Mesenchymal stem cell (in vitro differentiated cells and primary cell): ENCODE data around the gene SETD3.

Experiments used
- DNase-seq: peaks from one replicate; pipeline ENCODE4 v3.0.0-alpha.2; 2013
- H2AFZ ChIP-seq: one replicate; pipeline ENCODE4 v1.6.1; 2013; ENCODE audit warnings: low read depth, mild to moderate bottlenecking, control low read depth, inconsistent platforms, low read length, moderate library complexity
- H2AK5ac ChIP-seq: 2 replicates; pipeline ENCODE4 v1.6.1; 2013; ENCODE audit warnings: low read length, moderate library complexity, mild to moderate bottlenecking, inconsistent platforms; ENCODE audit not compliant: severe bottlenecking
- H2BK120ac ChIP-seq: one replicate; pipeline ENCODE4 v1.6.1; 2013; ENCODE audit warnings: low read depth, mild to moderate bottlenecking, inconsistent platforms, low read length, moderate library complexity
- H2BK12ac ChIP-seq, 2 experiments: one replicate each; pipeline ENCODE4 v1.6.1; 2013; ENCODE audit warnings: inconsistent platforms in 2 of 2, low read length in 2 of 2, mild to moderate bottlenecking in 2 of 2, moderate library complexity in 2 of 2, control low read depth in 1 of 2
- H2BK15ac ChIP-seq: one replicate; pipeline ENCODE4 v1.6.1; 2013; ENCODE audit warnings: mild to moderate bottlenecking, low read depth, inconsistent platforms; ENCODE audit not compliant: poor library complexity, severe bottlenecking
- H2BK5ac ChIP-seq: 2 replicates; pipeline ENCODE4 v1.6.1; 2013; ENCODE audit warnings: low read depth, mild to moderate bottlenecking, low read length, control low read depth, inconsistent platforms; ENCODE audit not compliant: poor library complexity, severe bottlenecking
- H3K14ac ChIP-seq, 2 experiments: one replicate each; pipeline ENCODE4 v1.6.1; 2013; ENCODE audit warnings: inconsistent platforms in 2 of 2, low read length in 2 of 2, control low read depth in 1 of 2, mild to moderate bottlenecking in 1 of 2, moderate library complexity in 1 of 2
- H3K18ac ChIP-seq, 2 experiments: one replicate each; pipeline ENCODE4 v1.6.1; 2013; ENCODE audit warnings: inconsistent platforms in 2 of 2, low read length in 2 of 2, control low read depth in 1 of 2, low read depth in 1 of 2, mild to moderate bottlenecking in 1 of 2
- H3K23ac ChIP-seq, 2 experiments: one replicate each; pipeline ENCODE4 v1.6.1; 2013; ENCODE audit warnings: inconsistent platforms in 2 of 2, low read length in 2 of 2, mild to moderate bottlenecking in 2 of 2, moderate library complexity in 2 of 2, control low read depth in 1 of 2
- H3K27ac ChIP-seq: 2 replicates; pipeline ENCODE4 v1.5.1; 2013; ENCODE audit warnings: mild to moderate bottlenecking, moderate library complexity, low read length, control low read depth, inconsistent platforms; ENCODE audit not compliant: poor library complexity, severe bottlenecking
- H3K27me3 ChIP-seq, 2 experiments: 2 replicates each; pipeline versions ENCODE4 v1.6.1 to v1.7.0; 2013; ENCODE audit warnings: low read length in 2 of 2, mild to moderate bottlenecking in 2 of 2, moderate library complexity in 2 of 2, control low read depth in 1 of 2, inconsistent platforms in 1 of 2; ENCODE audit not compliant: control insufficient read depth in 1 of 2, insufficient read depth in 1 of 2
- H3K36me3 ChIP-seq, 2 experiments: 2 replicates each; pipeline versions ENCODE4 v1.6.1 to v1.7.0; 2013; ENCODE audit warnings: low read length in 2 of 2, control low read depth in 1 of 2, inconsistent platforms in 1 of 2, low read depth in 1 of 2, mild to moderate bottlenecking in 1 of 2; ENCODE audit not compliant: insufficient read depth in 2 of 2, control insufficient read depth in 1 of 2
- H3K4ac ChIP-seq, 2 experiments: one replicate each; pipeline ENCODE4 v1.6.1; 2013; ENCODE audit warnings: inconsistent platforms in 2 of 2, low read length in 2 of 2, mild to moderate bottlenecking in 2 of 2, moderate library complexity in 2 of 2, control low read depth in 1 of 2, low read depth in 1 of 2
- H3K4me1 ChIP-seq: 2 replicates; pipeline ENCODE4 v1.6.1; 2013; ENCODE audit warnings: low read depth, low read length, control low read depth; ENCODE audit not compliant: control insufficient read depth, insufficient read depth
- H3K4me2 ChIP-seq: 2 replicates; pipeline ENCODE4 v1.6.1; 2013; ENCODE audit warnings: low read length, mild to moderate bottlenecking, inconsistent platforms; ENCODE audit not compliant: poor library complexity, severe bottlenecking
- H3K4me3 ChIP-seq, 2 experiments: 2 replicates each; pipeline versions ENCODE4 v1.5.1 to v1.7.0; 2013; ENCODE audit warnings: low read length in 2 of 2, mild to moderate bottlenecking in 2 of 2, control low read depth in 1 of 2, low read depth in 1 of 2; ENCODE audit not compliant: insufficient read depth in 1 of 2
- H3K79me1 ChIP-seq: replicated peaks from 2 replicates; pipeline ENCODE4 v1.6.1; 2013; ENCODE audit warnings: mild to moderate bottlenecking, control low read depth, low read length, inconsistent platforms; ENCODE audit not compliant: poor library complexity, severe bottlenecking
- H3K9ac ChIP-seq: 2 replicates; pipeline ENCODE4 v1.7.0; 2013; ENCODE audit warnings: mild to moderate bottlenecking, low read length, moderate library complexity
- H3K9me3 ChIP-seq: 2 replicates; pipeline ENCODE4 v1.7.0; 2013; ENCODE audit warnings: mild to moderate bottlenecking, low read length; ENCODE audit not compliant: control insufficient read depth
- H4K8ac ChIP-seq: one replicate; pipeline ENCODE4 v1.6.1; 2013; ENCODE audit warnings: inconsistent platforms, mild to moderate bottlenecking, low read length, moderate library complexity
- H4K91ac ChIP-seq: one replicate; pipeline ENCODE4 v1.6.1; 2013; ENCODE audit warnings: mild to moderate bottlenecking, low read length, inconsistent platforms
- WGBS: methylation state at CpG from one replicate; pipeline ENCODE4 v1.1.7; 2013; ENCODE audit warnings: mixed read lengths; 5-methylcytosine and 5-hydroxymethylcytosine counted together

Gene SETD3

GRCh38 chr14:99410019-99410418 is 70.6 kb downstream of the SETD3 start:
- DNase-seq, result no peak
- Histone ChIP-seq H2BK15ac (no peak overlapping the region), H2AFZ (no peak overlapping the region), H3K18ac (no peak overlapping the region), H2BK5ac (no peak overlapping the region), H3K14ac (no peak overlapping the region), H2BK12ac (no peak overlapping the region), H3K9ac (no peak overlapping the region), H3K27me3 (no peaks in the 10 kb centered on the region), H3K79me1 (peaks cover 25% of the 10 kb centered on the region), H4K8ac (no peak overlapping the region), H2BK120ac (no peak overlapping the region), H3K9me3 (no peaks in the 10 kb centered on the region), H3K4me2 (no peak overlapping the region), H4K91ac (no peak overlapping the region), H3K23ac (no peak overlapping the region), H3K4me3 (no peak overlapping the region), H3K36me3 (peaks cover 25 to 54% of the 10 kb centered on the region in 2 experiments), H3K4ac (no peak overlapping the region), H3K4me1 (peaks cover 7% of the 10 kb centered on the region), H3K27ac (no peak overlapping the region), H2AK5ac (no peak overlapping the region)
- 86% methylated on average over 7 of the region's 10 CpGs for WGBS

DNA sequence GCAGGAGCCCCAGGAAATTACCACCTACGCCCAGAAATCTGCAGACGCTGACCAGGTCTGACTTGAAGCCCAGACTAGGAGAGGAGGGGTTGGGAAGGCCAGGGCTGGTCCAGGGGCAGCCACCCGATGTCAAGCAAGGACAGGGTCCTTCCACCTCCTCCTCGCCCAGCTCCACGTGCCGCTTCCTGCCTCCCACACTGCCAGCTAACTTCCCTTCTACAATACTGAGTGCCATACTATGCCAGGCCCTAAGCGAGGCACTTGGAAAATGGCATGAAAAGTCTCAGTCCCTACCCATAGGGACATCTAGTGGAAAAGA is 71.7 kb downstream of the SETD3 start:
- no peak overlapping the region for H4K8ac ChIP-seq

GRCh38 chr14:99408286-99408970 is 72.2 kb downstream of the SETD3 start:
- H2BK120ac ChIP-seq, result no peak overlapping the region
- H2BK5ac ChIP-seq, result no peak overlapping the region
- no peaks in the 10 kb centered on the region for H3K27me3 ChIP-seq
- no peak overlapping the region for H3K27ac ChIP-seq
- H2BK15ac ChIP-seq, result no peak overlapping the region
- no peak for DNase-seq
- no peak overlapping the region for H4K8ac ChIP-seq
- H3K14ac ChIP-seq, result no peak overlapping the region
- H3K4ac ChIP-seq, result no peak overlapping the region
- peaks cover 17% of the 10 kb centered on the region for H3K79me1 ChIP-seq
- WGBS, result 94% methylated on average over 8 of the region's 8 CpGs
- H3K23ac ChIP-seq, result no peak overlapping the region
- no peak overlapping the region for H3K4me2 ChIP-seq
- peaks cover 26 to 61% of the 10 kb centered on the region in 2 experiments for H3K36me3 ChIP-seq
- no peak overlapping the region for H3K9ac ChIP-seq
- H3K9me3 ChIP-seq, result no peaks in the 10 kb centered on the region
- H2AK5ac ChIP-seq, result no peak overlapping the region
- no peak overlapping the region for H3K18ac ChIP-seq
- no peak overlapping the region for H2AFZ ChIP-seq
- H3K4me1 ChIP-seq, result peaks cover 7% of the 10 kb centered on the region
- no peak overlapping the region for H3K4me3 ChIP-seq
- no peak overlapping the region for H4K91ac ChIP-seq
- no peak overlapping the region for H2BK12ac ChIP-seq

More for the DNA sequence above, 71.7 kb downstream of the SETD3 start:
- WGBS, result 82% methylated on average over 3 of the region's 7 CpGs
- Histone ChIP-seq H2BK120ac (no peak overlapping the region), H3K79me1 (peaks cover 19% of the 10 kb centered on the region), H3K27ac (no peak overlapping the region), H3K27me3 (no peaks in the 10 kb centered on the region), H2AK5ac (no peak overlapping the region), H4K91ac (no peak overlapping the region), H2AFZ (no peak overlapping the region), H2BK5ac (no peak overlapping the region), H3K9me3 (no peaks in the 10 kb centered on the region), H3K4ac (no peak overlapping the region), H3K4me3 (no peak overlapping the region), H3K23ac (no peak overlapping the region), H3K4me1 (peaks cover 7% of the 10 kb centered on the region), H3K9ac (no peak overlapping the region), H3K18ac (no peak overlapping the region), H3K36me3 (peaks cover 26 to 61% of the 10 kb centered on the region in 2 experiments), H3K4me2 (no peak overlapping the region), H2BK15ac (no peak overlapping the region), H3K14ac (no peak overlapping the region), H2BK12ac (no peak overlapping the region)
- no peak for DNase-seq

DNA sequence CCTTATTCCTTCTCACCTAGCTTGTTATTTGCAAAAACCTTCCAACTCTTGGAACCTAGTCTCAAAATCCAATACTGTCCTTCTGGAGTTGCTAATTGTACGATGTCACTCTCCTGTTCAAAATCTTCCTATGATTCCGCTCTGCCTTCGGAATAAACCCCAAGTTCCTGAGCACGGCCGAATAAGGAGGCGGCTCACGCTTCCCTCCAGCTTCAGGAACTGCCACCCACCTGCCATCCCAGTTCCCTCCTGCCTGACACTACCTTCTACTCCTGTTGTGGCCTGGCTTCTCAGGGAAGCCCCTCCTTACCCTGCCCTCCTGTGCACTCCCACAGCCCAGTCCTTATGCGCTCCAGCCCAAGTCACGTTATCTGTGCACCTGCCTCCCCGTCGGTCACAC is 73.2 kb downstream of the SETD3 start:
- no peak overlapping the region for H3K27ac ChIP-seq
- H2BK15ac ChIP-seq, result no peak overlapping the region
- H3K27me3 ChIP-seq, result no peaks in the 10 kb centered on the region
- no peak overlapping the region for H2BK5ac ChIP-seq
- WGBS, result 93% methylated on average over 11 of the region's 11 CpGs
- peak overlapping the region in 1 of 2 experiments; percentile 57 for H3K23ac ChIP-seq
- H4K8ac ChIP-seq, result no peak overlapping the region
- H3K4me2 ChIP-seq, result no peak overlapping the region
- H2AK5ac ChIP-seq, result no peak overlapping the region
- H3K9me3 ChIP-seq, result no peaks in the 10 kb centered on the region
- H3K4me1 ChIP-seq, result peaks cover 4% of the 10 kb centered on the region
- DNase-seq, result no peak
- peaks cover 17% of the 10 kb centered on the region for H3K79me1 ChIP-seq
- no peak overlapping the region for H2BK120ac ChIP-seq
- H3K14ac ChIP-seq, result peak overlapping the region in 1 of 2 experiments; percentile 32
- no peak overlapping the region for H3K18ac ChIP-seq
- H4K91ac ChIP-seq, result no peak overlapping the region
- peaks cover 31 to 71% of the 10 kb centered on the region in 2 experiments for H3K36me3 ChIP-seq
- H3K9ac ChIP-seq, result no peak overlapping the region
- no peak overlapping the region for H3K4ac ChIP-seq
- H3K4me3 ChIP-seq, result no peak overlapping the region
- H2AFZ ChIP-seq, result no peak overlapping the region
- no peak overlapping the region for H2BK12ac ChIP-seq
